ENCODE results near the gene NIT2. TPM values are rescaled to one million over a fixed set of nuclear protein-coding genes. Genes with fewer than 3 reads are reported as not detected.

Gene NIT2
- total and polyA plus RNA-seq, 7 donors: 15.3 to 60.7 (median 36.8) TPM

- 89 to 96% (median 93%) methylated on average over 2 of the region's 2 CpGs for WGBS, 3 donors
- intact Hi-C loops (cut with DNase I): loop anchor here in 1 of 2 donors (10.0 kb wide), 1 partner anchor 87 kb away; no protein-coding TSS in a partner anchor
- ATAC-seq (no peak), DNase-seq (no peak)
- Histone ChIP-seq H3K27ac (no peak overlapping the region), H3K4me3 (no peak overlapping the region), H3K36me3 (ENCODE audit: insufficient read depth in 1 of 2, low read depth in 1 of 2) (peaks cover 0 to 92% of the 10 kb centered on the region in 2 donors), H3K9me3 (no peaks in the 10 kb centered on the region), H3K27me3 (ENCODE audit: insufficient read depth in 3 of 3, low read length in 2 of 3) (no peaks in the 10 kb centered on the region), H3K4me1 (no peaks in the 10 kb centered on the region)
- TF ChIP-seq CTCF (IDR thresholded peaks at IDR 0.05): no peak
These were observed 36.8 kb upstream of the NIT2 start for GRCh38 chr3:100297784-100298183.

GRCh38 chr3:100299016-100299415 is 35.5 kb upstream of the NIT2 start:
- Histone ChIP-seq H3K36me3 (ENCODE audit: insufficient read depth in 1 of 2, low read depth in 1 of 2) (peaks cover 0 to 95% of the 10 kb centered on the region in 2 donors), H3K27ac (no peak overlapping the region), H3K27me3 (ENCODE audit: insufficient read depth in 3 of 3, low read length in 2 of 3) (no peaks in the 10 kb centered on the region), H3K4me1 (no peaks in the 10 kb centered on the region), H3K9me3 (no peaks in the 10 kb centered on the region), H3K4me3 (no peak overlapping the region)
- no peak for TF ChIP-seq CTCF (IDR thresholded peaks at IDR 0.05)
- WGBS, 3 donors: 63 to 80% (median 74%) methylated on average over 4 of the region's 4 CpGs
- ATAC-seq (no peak), DNase-seq (no peak)
- intact Hi-C loops (cut with DNase I): loop anchor here in 1 of 2 donors (10.0 kb wide), 1 partner anchor 86 kb away; no protein-coding TSS in a partner anchor

GRCh38 chr3:100306695-100307094 is 27.9 kb upstream of the NIT2 start:
- no peak for TF ChIP-seq CTCF (IDR thresholded peaks at IDR 0.05)
- no peak overlapping the region for H3K4me3 ChIP-seq
- 28 to 43% (median 34%) methylated on average over 1 of the region's 1 CpG for WGBS, 3 donors
- H3K27me3 ChIP-seq (ENCODE audit: insufficient read depth in 3 of 3, low read length in 2 of 3): no peaks in the 10 kb centered on the region
- H3K4me1 ChIP-seq: peaks cover 12% of the 10 kb centered on the region
- intact Hi-C loops (cut with DNase I): no loop called here
- H3K9me3 ChIP-seq: no peaks in the 10 kb centered on the region
- H3K36me3 ChIP-seq (ENCODE audit: insufficient read depth in 1 of 2, low read depth in 1 of 2): peaks cover 0 to 85% of the 10 kb centered on the region in 2 donors
- H3K27ac ChIP-seq: peak overlapping the region; percentile 19
- ATAC-seq (peak; percentile 70 to 91 (median 79)), DNase-seq (no peak)

GRCh38 chr3:100310355-100310965 is 24.1 kb upstream of the NIT2 start:
- peaks cover 0 to 89% of the 10 kb centered on the region in 2 donors for H3K36me3 ChIP-seq (ENCODE audit: insufficient read depth in 1 of 2, low read depth in 1 of 2)
- peaks cover 12% of the 10 kb centered on the region for H3K4me1 ChIP-seq
- H3K4me3 ChIP-seq: no peak overlapping the region
- WGBS, 3 donors: 69 to 83% (median 73%) methylated on average over 3 of the region's 3 CpGs
- ATAC-seq (no peak), DNase-seq (no peak)
- H3K27ac ChIP-seq: no peak overlapping the region
- intact Hi-C loops (cut with DNase I): no loop called here
- TF ChIP-seq CTCF (IDR thresholded peaks at IDR 0.05): no peak
- H3K27me3 ChIP-seq (ENCODE audit: insufficient read depth in 3 of 3, low read length in 2 of 3): no peaks in the 10 kb centered on the region
- no peaks in the 10 kb centered on the region for H3K9me3 ChIP-seq

GRCh38 chr3:100311011-100311410 is 23.5 kb upstream of the NIT2 start:
- no peaks in the 10 kb centered on the region for H3K27me3 ChIP-seq (ENCODE audit: insufficient read depth in 3 of 3, low read length in 2 of 3)
- H3K9me3 ChIP-seq: no peaks in the 10 kb centered on the region
- H3K4me3 ChIP-seq: no peak overlapping the region
- intact Hi-C loops (cut with DNase I): no loop called here
- no peak for TF ChIP-seq CTCF (IDR thresholded peaks at IDR 0.05)
- peaks cover 12% of the 10 kb centered on the region for H3K4me1 ChIP-seq
- DNase-seq: no peak
- H3K36me3 ChIP-seq (ENCODE audit: insufficient read depth in 1 of 2, low read depth in 1 of 2): peaks cover 0 to 90% of the 10 kb centered on the region in 2 donors
- WGBS, 3 donors: 65 to 85% (median 71%) methylated on average over 2 of the region's 2 CpGs
- H3K27ac ChIP-seq: no peak overlapping the region
- no peak for ATAC-seq

Data from psoas muscle (tissue), 8 donors.